H9 (cell line): ENCODE results near the gene TRIM39. TPM values are rescaled to one million over a fixed set of nuclear protein-coding genes. Genes with fewer than 3 reads are reported as not detected.

ENCODE experiments used
- DNase-seq: peaks from one replicate; pipeline ENCODE4 v3.0.0-alpha.2; 2017
- H2AFZ ChIP-seq: one replicate; pipeline ENCODE4 v1.6.1; 2013; ENCODE audit warnings: mild to moderate bottlenecking, low read length, control low read depth, moderate library complexity
- H2AK5ac ChIP-seq: 2 replicates; pipeline ENCODE4 v1.6.1; 2013; ENCODE audit warnings: low read length, control low read depth, mixed read lengths; ENCODE audit not compliant: insufficient read length
- H2BK120ac ChIP-seq: one replicate; pipeline ENCODE4 v1.6.1; 2013; ENCODE audit warnings: low read depth, mild to moderate bottlenecking, low read length, control low read depth, inconsistent platforms; ENCODE audit not compliant: poor library complexity, severe bottlenecking
- H2BK12ac ChIP-seq: 2 replicates; pipeline ENCODE4 v1.6.1; 2013; ENCODE audit warnings: low read length, control low read depth, mixed read lengths, low read depth; ENCODE audit not compliant: insufficient read length
- H2BK15ac ChIP-seq: 2 replicates; pipeline ENCODE4 v1.6.1; 2013; ENCODE audit warnings: low read depth, low read length, control low read depth
- H2BK20ac ChIP-seq: one replicate; pipeline ENCODE4 v1.6.1; 2013; ENCODE audit warnings: low read depth, mild to moderate bottlenecking, low read length, control low read depth, inconsistent platforms; ENCODE audit not compliant: poor library complexity, severe bottlenecking
- H2BK5ac ChIP-seq: 2 replicates; pipeline ENCODE4 v1.6.1; 2013; ENCODE audit warnings: low read length, control low read depth, mixed read lengths; ENCODE audit not compliant: insufficient read length
- H3K14ac ChIP-seq: 2 replicates; pipeline ENCODE4 v1.6.1; 2013; ENCODE audit warnings: low read length, control low read depth; ENCODE audit not compliant: insufficient read depth
- H3K18ac ChIP-seq: 2 replicates; pipeline ENCODE4 v1.6.1; 2013; ENCODE audit warnings: low read depth, mild to moderate bottlenecking, mixed read lengths, low read length, control low read depth; ENCODE audit not compliant: insufficient read length
- H3K23ac ChIP-seq: 2 replicates; pipeline ENCODE4 v1.6.1; 2013; ENCODE audit warnings: low read length, control low read depth, mixed read lengths, low read depth; ENCODE audit not compliant: insufficient read length
- H3K23me2 ChIP-seq: 2 replicates; pipeline ENCODE4 v1.6.1; 2013; ENCODE audit warnings: low read depth, mild to moderate bottlenecking, mixed read lengths, low read length, control low read depth; ENCODE audit not compliant: insufficient read length, poor library complexity, severe bottlenecking
- H3K27ac ChIP-seq: 2 replicates; pipeline ENCODE4 v1.5.1; 2013; ENCODE audit warnings: low read length, control low read depth, mixed read lengths, low read depth; ENCODE audit not compliant: insufficient read length
- H3K27me3 ChIP-seq: 2 replicates; pipeline ENCODE4 v1.6.1; 2013; ENCODE audit warnings: low read length, control low read depth, inconsistent platforms; ENCODE audit not compliant: insufficient read depth
- H3K4ac ChIP-seq: 2 replicates; pipeline ENCODE4 v1.6.1; 2013; ENCODE audit warnings: low read depth, mild to moderate bottlenecking, control low read depth, inconsistent platforms, low read length, moderate library complexity
- H3K4me1 ChIP-seq: 2 replicates; pipeline ENCODE4 v1.6.1; 2013; ENCODE audit warnings: low read length, control low read depth, inconsistent platforms; ENCODE audit not compliant: insufficient read depth
- H3K4me2 ChIP-seq: 2 replicates; pipeline ENCODE4 v1.6.1; 2013; ENCODE audit warnings: low read length, control low read depth, mixed read lengths; ENCODE audit not compliant: insufficient read length, insufficient read depth
- H3K56ac ChIP-seq: 2 replicates; pipeline ENCODE4 v1.6.1; 2013; ENCODE audit warnings: low read depth, mild to moderate bottlenecking, mixed read lengths, low read length, control low read depth; ENCODE audit not compliant: insufficient read length
- H3K79me1 ChIP-seq: 2 replicates; pipeline ENCODE4 v1.6.1; 2013; ENCODE audit warnings: low read depth, mild to moderate bottlenecking, moderate library complexity, low read length, control low read depth, inconsistent platforms; ENCODE audit not compliant: insufficient read depth, poor library complexity, severe bottlenecking
- H3K79me2 ChIP-seq: 2 replicates; pipeline ENCODE4 v1.6.1; 2013; ENCODE audit warnings: low read length, control low read depth, inconsistent platforms; ENCODE audit not compliant: insufficient read depth
- H3K9ac ChIP-seq: 2 replicates; pipeline ENCODE4 v1.6.1; 2013; ENCODE audit warnings: low read length, control low read depth, mixed read lengths; ENCODE audit not compliant: insufficient read length; ENCODE audit errors: extremely low read depth
- H3K9me3 ChIP-seq: one replicate; pipeline ENCODE4 v1.6.1; 2013; ENCODE audit warnings: low read depth, low read length, inconsistent platforms; ENCODE audit not compliant: control insufficient read depth
- H3T11ph ChIP-seq: one replicate; pipeline ENCODE4 v1.6.1; 2013; ENCODE audit warnings: mild to moderate bottlenecking, low read length, control low read depth, inconsistent platforms
- H4K20me1 ChIP-seq: one replicate; pipeline ENCODE4 v1.6.1; 2013; ENCODE audit not compliant: control insufficient read depth, insufficient read length, insufficient read depth
- H4K5ac ChIP-seq: 2 replicates; pipeline ENCODE4 v1.6.1; 2013; ENCODE audit warnings: low read depth, mild to moderate bottlenecking, mixed read lengths, low read length, control low read depth; ENCODE audit not compliant: insufficient read length
- H4K8ac ChIP-seq: replicated peaks from 2 replicates; pipeline ENCODE4 v1.6.1; 2013; ENCODE audit warnings: low read length, control low read depth, mixed read lengths, low read depth; ENCODE audit not compliant: insufficient read length
- H4K91ac ChIP-seq: 2 replicates; pipeline ENCODE4 v1.6.1; 2013; ENCODE audit warnings: low read depth, mild to moderate bottlenecking, moderate library complexity, mixed read lengths, low read length, control low read depth; ENCODE audit not compliant: insufficient read length
- H3K27ac Mint-ChIP-seq, 3 experiments: 2 replicates in 2 of 3; 3 replicates in 1 of 3; pipeline ENCODE4 v1.8.0; 2020 to 2021; ENCODE audit warnings: mixed read lengths in 3 of 3, mild to moderate bottlenecking in 1 of 3, moderate library complexity in 1 of 3
- H3K27me3 Mint-ChIP-seq: 2 replicates; pipeline ENCODE4 v1.8.0; 2021; ENCODE audit warnings: low read depth, mild to moderate bottlenecking, moderate library complexity, mixed read lengths
- H3K36me3 Mint-ChIP-seq, 3 experiments: 2 replicates in 2 of 3; 3 replicates in 1 of 3; pipeline ENCODE4 v1.8.0; 2020 to 2021; ENCODE audit warnings: low read depth in 3 of 3, mixed read lengths in 3 of 3; ENCODE audit not compliant: insufficient read depth in 1 of 3
- H3K4me1 Mint-ChIP-seq, 2 experiments: 2 replicates each; pipeline ENCODE4 v1.8.0; 2020; ENCODE audit warnings: mixed read lengths in 2 of 2
- H3K4me3 Mint-ChIP-seq, 2 experiments: 2 replicates in 1 of 2; 3 replicates in 1 of 2; pipeline ENCODE4 v1.8.0; 2020 to 2021; ENCODE audit warnings: mild to moderate bottlenecking in 2 of 2, mixed read lengths in 2 of 2, moderate library complexity in 1 of 2
- H3K9me3 Mint-ChIP-seq, 2 experiments: 2 replicates in 1 of 2; 3 replicates in 1 of 2; pipeline ENCODE4 v1.8.0; 2020; ENCODE audit warnings: mild to moderate bottlenecking in 2 of 2, mixed read lengths in 2 of 2, moderate library complexity in 1 of 2
- CTCF ChIP-seq: fragments of 200-600 bp; sonication (generic); conservative IDR thresholded peaks from 3 replicates; pipeline ENCODE4 v1.8.0; 2021; ENCODE audit warnings: antibody characterized with exemption, mild to moderate bottlenecking
- WGBS: extraction: QIAGEN DNeasy Blood & Tissue Kit; methylation state at CpG from one replicate; pipeline ENCODE4 v1.1.7; 2013; ENCODE audit warnings: missing lambda C conversion rate, low lambda C conversion rate, mixed read lengths; ENCODE audit not compliant: insufficient read length; ENCODE audit errors: extremely low coverage; 5-methylcytosine and 5-hydroxymethylcytosine counted together
- total RNA-seq: library from RNA; stranded (reverse); gene quantifications from 2 replicates; pipeline ENCODE4 v1.2.1, GENCODE V29; 2021

Gene TRIM39
- total RNA-seq, 1 experiment from 2014 or later, result 26.2 TPM

GRCh38 chr6:30391240-30391639 lies 64.5 kb downstream of the TRIM39 start:
- Histone ChIP-seq H2BK20ac (no peak overlapping the region), H3K79me2 (no peaks in the 10 kb centered on the region), H2BK5ac (no peak overlapping the region), H3K4me1 (no peaks in the 10 kb centered on the region; the same call in 1 of the 2 replicates), H3K56ac (no peak overlapping the region), H3K27me3 (no peaks in the 10 kb centered on the region), H3K9me3 (no peaks in the 10 kb centered on the region), H4K20me1 (no peaks in the 10 kb centered on the region), H3K4ac (no peak overlapping the region), H2BK120ac (no peak overlapping the region), H3K4me2 (no peak overlapping the region), H3K23ac (no peak overlapping the region), H4K91ac (no peak overlapping the region), H3K27ac (no peak overlapping the region), H2AK5ac (no peak overlapping the region), H2AFZ (no peak overlapping the region), H4K5ac (no peak overlapping the region), H2BK15ac (no peak overlapping the region), H2BK12ac (no peak overlapping the region), H3K23me2 (peaks cover 5% of the 10 kb centered on the region), H3K14ac (no peak overlapping the region), H3K9ac (no peak overlapping the region), H3T11ph (no peak overlapping the region), H3K18ac (no peak overlapping the region), H3K79me1 (no peaks in the 10 kb centered on the region), H4K8ac (no peak overlapping the region)
- Mint-ChIP-seq H3K4me3 (no peak overlapping the region), H3K36me3 (no peaks in the 10 kb centered on the region), H3K27ac (no peak overlapping the region), H3K27me3 (peaks cover 64% of the 10 kb centered on the region), H3K4me1 (peaks cover 9 to 13% of the 10 kb centered on the region in 2 experiments), H3K9me3 (no peaks in the 10 kb centered on the region)
- no CpG with 5 or more reads among the region's 3 CpGs for WGBS
- no peak for TF ChIP-seq CTCF
- no peak for DNase-seq

Other genes with a start within 250 kb of the TRIM39 start
- gene TRIM31, start 213.8 kb upstream of the TRIM39 start, total RNA-seq, result not detected in 2 replicates
- gene TRIM40, start 190.8 kb upstream of the TRIM39 start, total RNA-seq, result not detected in 2 replicates
- gene TRIM10, start 165.7 kb upstream of the TRIM39 start, total RNA-seq, result 0.07 and 0.09 TPM in 2 replicates
- 0.20 TPM in 1 of 2 replicates, not detected in the other for gene TRIM15, start 163.4 kb upstream of the TRIM39 start, total RNA-seq
- 33.9 and 35.8 TPM in 2 replicates for gene TRIM26, start 113.5 kb upstream of the TRIM39 start, total RNA-seq
- gene RPP21, start 18.2 kb downstream of the TRIM39 start, total RNA-seq, result 62.2 and 64.0 TPM in 2 replicates
- 24.2 and 28.1 TPM in 2 replicates for gene HLA-E, start 162.6 kb downstream of the TRIM39 start, total RNA-seq
- 79.7 and 83.5 TPM in 2 replicates for gene GNL1, start 229.6 kb downstream of the TRIM39 start, total RNA-seq
- 15.8 and 17.0 TPM in 2 replicates for gene PRR3, start 230.4 kb downstream of the TRIM39 start, total RNA-seq
- 118 TPM in 2 replicates for gene ABCF1, start 244.5 kb downstream of the TRIM39 start, total RNA-seq